GM10248 (cell line): Measurements from ENCODE around the gene LRRC7.

Source experiments
- CTCF ChIA-PET: fragments of 300-600 bp; sonication (Branson Sonifier 250); formaldehyde crosslinking; extraction: SDS; loops from one replicate; lab custom pipeline; 2021; ENCODE audit warnings: antibody characterized with exemption; lab: Yijun Ruan, JAX
- POLR2A ChIA-PET: fragments of 350-650 bp; sonication (Branson Sonifier 250); formaldehyde crosslinking; extraction: SDS; loops from one replicate; lab custom pipeline; 2020; ENCODE audit warnings: antibody characterized with exemption; lab: Yijun Ruan, JAX
- DNase-seq: peaks from one replicate; pipeline ENCODE4 v3.0.0; 2012; ENCODE audit errors: extremely low spot score
- CTCF ChIP-seq: IDR thresholded peaks from 2 replicates; pipeline ENCODE4 v1.5.1; 2012; ENCODE audit warnings: mild to moderate bottlenecking, low read depth; ENCODE audit errors: extremely low read depth, missing control alignments, control extremely low read depth

LRRC7 gene

GRCh38 chr1:69661686-69662085, 94.0 kb downstream of the LRRC7 start:
- no peak for DNase-seq
- ChIA-PET POLR2A (no interaction called here), CTCF (no interaction called here)
- TF ChIP-seq CTCF: no peak

GRCh38 chr1:69662321-69662720, 94.6 kb downstream of the LRRC7 start:
- ChIA-PET CTCF (no interaction called here), POLR2A (no interaction called here)
- DNase-seq: no peak
- TF ChIP-seq CTCF: no peak

GRCh38 chr1:69671363-69672010, 103.8 kb downstream of the LRRC7 start:
- ChIA-PET POLR2A (no interaction called here), CTCF (no interaction called here)
- no peak for DNase-seq
- TF ChIP-seq CTCF: no peak

GRCh38 chr1:69673321-69673720, 105.6 kb downstream of the LRRC7 start:
- no peak for TF ChIP-seq CTCF
- POLR2A ChIA-PET: no interaction called here
- no peak for DNase-seq
- CTCF ChIA-PET: no interaction called here

- TF ChIP-seq CTCF: no peak
- CTCF ChIA-PET: no interaction called here
- DNase-seq: no peak
- POLR2A ChIA-PET: no interaction called here
These were observed 112.2 kb downstream of the LRRC7 start for GRCh38 chr1:69679965-69680364.

- ChIA-PET CTCF (interaction anchor here (2.0 kb wide), 1 partner anchor 12 kb away, joined by 7 read pairs; no protein-coding TSS in a partner anchor), POLR2A (no interaction called here)
- no peak for TF ChIP-seq CTCF
- no peak for DNase-seq
These were observed 118.8 kb downstream of the LRRC7 start for GRCh38 chr1:69686367-69686984.
